ENCODE measurements around the gene OR8K5. TPM values are rescaled to one million over a fixed set of nuclear protein-coding genes. Genes with fewer than 3 reads are reported as not detected.

OR8K5 gene, protein sequence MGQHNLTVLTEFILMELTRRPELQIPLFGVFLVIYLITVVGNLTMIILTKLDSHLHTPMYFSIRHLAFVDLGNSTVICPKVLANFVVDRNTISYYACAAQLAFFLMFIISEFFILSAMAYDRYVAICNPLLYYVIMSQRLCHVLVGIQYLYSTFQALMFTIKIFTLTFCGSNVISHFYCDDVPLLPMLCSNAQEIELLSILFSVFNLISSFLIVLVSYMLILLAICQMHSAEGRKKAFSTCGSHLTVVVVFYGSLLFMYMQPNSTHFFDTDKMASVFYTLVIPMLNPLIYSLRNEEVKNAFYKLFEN
- not detected in 2 replicates for polyA plus RNA-seq (2013)

DNA sequence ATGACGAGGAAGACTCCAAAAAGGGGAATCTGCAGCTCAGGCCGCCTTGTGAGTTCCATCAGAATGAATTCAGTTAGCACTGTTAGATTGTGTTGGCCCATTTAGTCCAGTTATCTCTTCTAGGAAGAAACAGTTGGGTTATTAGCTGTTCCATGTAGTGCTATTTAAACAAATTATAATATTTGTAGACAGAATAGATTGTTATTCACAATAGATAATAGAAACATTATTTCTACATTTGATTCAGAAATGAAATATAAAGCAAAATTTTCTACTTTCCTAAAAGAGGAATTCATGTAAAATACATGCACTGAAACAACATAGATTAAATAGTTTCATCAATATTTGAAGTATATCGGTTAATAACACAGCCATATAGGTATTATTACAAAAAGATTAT is at the start of gene OR8K5:
TSS of gene OR8K5 (minus strand) at position 101 of the 400 bp plus-strand sequence. CDS start at position 101, 0 bp downstream.
- Histone ChIP-seq H2AFZ (ENCODE audit: insufficient read depth, low read length, poor library complexity) (no peak within 1 kb of the TSS), H3K14ac (ENCODE audit: low read length) (no peak within 1 kb of the TSS), H3K9ac (ENCODE audit: low read length) (no peak within 1 kb of the TSS), H3K36me3 (ENCODE audit: control insufficient read depth in 1 of 2, insufficient read depth in 2 of 2, low read length in 2 of 2) (no peaks in the 10 kb centered on the region), H3K27ac (ENCODE audit: low read depth, low read length) (no peak within 1 kb of the TSS), H2BK120ac (ENCODE audit: insufficient read depth, low read length, poor library complexity) (no peak within 1 kb of the TSS), H3K27me3 (ENCODE audit: insufficient read depth, low read length) (no peaks in the 10 kb centered on the region), H3K79me1 (ENCODE audit: low read length) (no peaks in the 10 kb centered on the region), H2BK5ac (ENCODE audit: low read depth, low read length, poor library complexity) (no peak within 1 kb of the TSS), H4K8ac (ENCODE audit: low read depth, low read length) (no peak within 1 kb of the TSS), H2AK5ac (ENCODE audit: low read length) (no peak within 1 kb of the TSS), H3K23ac (ENCODE audit: low read length) (no peak within 1 kb of the TSS), H3K9me3 (ENCODE audit: insufficient read depth, low read depth, low read length) (no peaks in the 10 kb centered on the region), H3K4me3 (ENCODE audit: low read depth, low read length) (no peak within 1 kb of the TSS), H3K79me2 (ENCODE audit: control insufficient read depth, insufficient read depth, low read length, poor library complexity) (no peaks in the 10 kb centered on the region), H3K18ac (ENCODE audit: low read length) (no peak within 1 kb of the TSS), H2BK12ac (ENCODE audit: low read length) (no peak within 1 kb of the TSS), H4K91ac (ENCODE audit: low read depth, low read length) (no peak within 1 kb of the TSS), H3K4ac (ENCODE audit: low read depth, low read length) (no peak within 1 kb of the TSS), H4K12ac (ENCODE audit: low read depth, low read length) (no peak within 1 kb of the TSS), H3K4me2 (ENCODE audit: low read length) (no peak within 1 kb of the TSS), H3K4me1 (ENCODE audit: control insufficient read depth in 1 of 2, insufficient read depth in 2 of 2, low read length in 2 of 2) (no peaks in the 10 kb centered on the region)
- no peak for DNase-seq
- no CpG with 5 or more reads among the region's 3 CpGs for WGBS (ENCODE audit: extremely low coverage, insufficient coverage, insufficient read length)

DNA sequence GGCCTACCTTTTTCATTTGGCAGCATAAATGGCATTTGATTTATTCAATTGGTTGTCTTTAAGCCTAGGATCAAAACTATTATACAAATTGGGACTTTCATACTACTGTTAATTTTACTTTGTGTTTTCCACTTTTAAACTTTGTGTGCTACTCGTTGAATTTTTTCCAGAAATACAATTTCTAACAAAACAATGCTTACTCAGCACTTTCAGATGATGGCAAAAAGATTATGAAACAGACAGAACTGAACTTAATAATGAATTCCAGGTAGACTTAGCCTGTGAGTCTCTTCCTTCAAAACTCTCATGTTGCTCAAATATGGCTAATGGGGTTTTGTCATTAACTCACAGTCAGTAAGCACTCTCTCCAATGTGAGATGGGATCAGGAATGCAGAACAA is 47.7 kb upstream of the OR8K5 start:
- Histone ChIP-seq H2BK12ac (ENCODE audit: low read length) (no peak overlapping the region), H3K27ac (ENCODE audit: low read depth, low read length) (no peak overlapping the region), H3K23ac (ENCODE audit: low read length) (no peak overlapping the region), H3K79me1 (ENCODE audit: low read length) (no peaks in the 10 kb centered on the region), H2BK5ac (ENCODE audit: low read depth, low read length, poor library complexity) (no peak overlapping the region), H3K4me3 (ENCODE audit: low read depth, low read length) (no peak overlapping the region), H3K27me3 (ENCODE audit: insufficient read depth, low read length) (no peaks in the 10 kb centered on the region), H4K12ac (ENCODE audit: low read depth, low read length) (no peak overlapping the region), H4K8ac (ENCODE audit: low read depth, low read length) (no peak overlapping the region), H3K9me3 (ENCODE audit: insufficient read depth, low read depth, low read length) (peaks cover 2% of the 10 kb centered on the region), H2AFZ (ENCODE audit: insufficient read depth, low read length, poor library complexity) (no peak overlapping the region), H3K4me1 (ENCODE audit: control insufficient read depth in 1 of 2, insufficient read depth in 2 of 2, low read length in 2 of 2) (no peaks in the 10 kb centered on the region), H3K79me2 (ENCODE audit: control insufficient read depth, insufficient read depth, low read length, poor library complexity) (no peaks in the 10 kb centered on the region), H3K4me2 (ENCODE audit: low read length) (no peak overlapping the region), H3K36me3 (ENCODE audit: control insufficient read depth in 1 of 2, insufficient read depth in 2 of 2, low read length in 2 of 2) (no peaks in the 10 kb centered on the region), H3K14ac (ENCODE audit: low read length) (no peak overlapping the region), H2AK5ac (ENCODE audit: low read length) (no peak overlapping the region), H3K4ac (ENCODE audit: low read depth, low read length) (no peak overlapping the region), H3K18ac (ENCODE audit: low read length) (no peak overlapping the region), H2BK120ac (ENCODE audit: insufficient read depth, low read length, poor library complexity) (no peak overlapping the region), H4K91ac (ENCODE audit: low read depth, low read length) (no peak overlapping the region), H3K9ac (ENCODE audit: low read length) (no peak overlapping the region)
- no peak for DNase-seq
- whole genome bisulfite sequencing (ENCODE audit: extremely low coverage, insufficient coverage, insufficient read length): no CpG with 5 or more reads among the region's 1 CpG

DNA sequence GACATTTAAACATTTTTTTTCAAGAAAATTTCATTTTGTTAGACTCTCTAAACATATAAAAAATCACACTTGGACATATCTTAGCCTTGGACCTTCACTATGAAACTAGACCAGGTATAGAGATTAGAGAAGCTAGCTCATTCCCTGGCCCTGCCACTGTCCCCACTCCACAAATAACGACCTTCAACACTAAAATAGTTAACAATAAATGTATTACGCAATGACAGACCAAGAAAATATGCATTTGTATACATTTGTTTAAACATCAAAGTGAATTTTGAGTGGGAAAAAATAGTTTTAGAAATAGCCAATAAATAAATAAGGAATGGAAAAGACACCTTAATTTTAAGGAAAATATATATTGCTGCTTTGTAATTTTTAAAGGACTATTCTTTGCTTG is 37.2 kb upstream of the OR8K5 start:
- H3K4ac ChIP-seq (ENCODE audit: low read depth, low read length): no peak overlapping the region
- H2BK5ac ChIP-seq (ENCODE audit: low read depth, low read length, poor library complexity): no peak overlapping the region
- no peaks in the 10 kb centered on the region for H3K79me1 ChIP-seq (ENCODE audit: low read length)
- no peaks in the 10 kb centered on the region for H3K27me3 ChIP-seq (ENCODE audit: insufficient read depth, low read length)
- H3K23ac ChIP-seq (ENCODE audit: low read length): no peak overlapping the region
- no CpG with 5 or more reads among the region's 2 CpGs for WGBS (ENCODE audit: extremely low coverage, insufficient coverage, insufficient read length)
- H3K4me3 ChIP-seq (ENCODE audit: low read depth, low read length): no peak overlapping the region
- no peak overlapping the region for H2AFZ ChIP-seq (ENCODE audit: insufficient read depth, low read length, poor library complexity)
- H3K4me1 ChIP-seq (ENCODE audit: control insufficient read depth in 1 of 2, insufficient read depth in 2 of 2, low read length in 2 of 2): no peaks in the 10 kb centered on the region
- H2AK5ac ChIP-seq (ENCODE audit: low read length): no peak overlapping the region
- no peaks in the 10 kb centered on the region for H3K9me3 ChIP-seq (ENCODE audit: insufficient read depth, low read depth, low read length)
- H4K91ac ChIP-seq (ENCODE audit: low read depth, low read length): no peak overlapping the region
- H4K8ac ChIP-seq (ENCODE audit: low read depth, low read length): no peak overlapping the region
- no peaks in the 10 kb centered on the region for H3K79me2 ChIP-seq (ENCODE audit: control insufficient read depth, insufficient read depth, low read length, poor library complexity)
- no peak overlapping the region for H3K27ac ChIP-seq (ENCODE audit: low read depth, low read length)
- no peak overlapping the region for H4K12ac ChIP-seq (ENCODE audit: low read depth, low read length)
- H3K9ac ChIP-seq (ENCODE audit: low read length): no peak overlapping the region
- H2BK12ac ChIP-seq (ENCODE audit: low read length): no peak overlapping the region
- no peaks in the 10 kb centered on the region for H3K36me3 ChIP-seq (ENCODE audit: control insufficient read depth in 1 of 2, insufficient read depth in 2 of 2, low read length in 2 of 2)
- H2BK120ac ChIP-seq (ENCODE audit: insufficient read depth, low read length, poor library complexity): no peak overlapping the region
- no peak for DNase-seq
- H3K14ac ChIP-seq (ENCODE audit: low read length): no peak overlapping the region
- H3K4me2 ChIP-seq (ENCODE audit: low read length): no peak overlapping the region
- no peak overlapping the region for H3K18ac ChIP-seq (ENCODE audit: low read length)

DNA sequence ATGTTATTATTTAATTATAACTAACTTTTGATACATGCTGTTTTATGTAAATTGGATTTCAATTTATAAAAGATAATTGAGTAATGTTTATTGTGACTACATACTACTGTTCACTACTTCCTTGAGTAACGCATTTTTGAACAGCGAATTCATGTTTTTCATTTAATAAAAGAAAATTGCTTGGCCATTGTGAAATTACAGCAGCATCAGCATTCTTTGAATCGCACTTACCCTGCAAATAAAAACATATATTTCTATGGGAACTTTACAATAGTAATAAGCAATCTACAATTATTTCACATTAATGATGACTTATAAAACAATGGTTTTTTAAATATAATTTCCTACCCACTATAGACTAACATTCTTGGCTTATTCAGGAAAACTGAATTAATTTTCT is 36.6 kb upstream of the OR8K5 start:
- WGBS (ENCODE audit: extremely low coverage, insufficient coverage, insufficient read length): no CpG with 5 or more reads among the region's 3 CpGs
- Histone ChIP-seq H3K27ac (ENCODE audit: low read depth, low read length) (no peak overlapping the region), H3K4ac (ENCODE audit: low read depth, low read length) (no peak overlapping the region), H2BK12ac (ENCODE audit: low read length) (no peak overlapping the region), H3K18ac (ENCODE audit: low read length) (no peak overlapping the region), H3K9ac (ENCODE audit: low read length) (no peak overlapping the region), H3K4me2 (ENCODE audit: low read length) (no peak overlapping the region), H3K14ac (ENCODE audit: low read length) (no peak overlapping the region), H3K36me3 (ENCODE audit: control insufficient read depth in 1 of 2, insufficient read depth in 2 of 2, low read length in 2 of 2) (no peaks in the 10 kb centered on the region), H2BK120ac (ENCODE audit: insufficient read depth, low read length, poor library complexity) (no peak overlapping the region), H3K4me3 (ENCODE audit: low read depth, low read length) (no peak overlapping the region), H4K12ac (ENCODE audit: low read depth, low read length) (no peak overlapping the region), H4K8ac (ENCODE audit: low read depth, low read length) (no peak overlapping the region), H3K9me3 (ENCODE audit: insufficient read depth, low read depth, low read length) (no peaks in the 10 kb centered on the region), H3K23ac (ENCODE audit: low read length) (no peak overlapping the region), H2BK5ac (ENCODE audit: low read depth, low read length, poor library complexity) (no peak overlapping the region), H3K79me2 (ENCODE audit: control insufficient read depth, insufficient read depth, low read length, poor library complexity) (no peaks in the 10 kb centered on the region), H2AK5ac (ENCODE audit: low read length) (no peak overlapping the region), H4K91ac (ENCODE audit: low read depth, low read length) (no peak overlapping the region), H3K27me3 (ENCODE audit: insufficient read depth, low read length) (no peaks in the 10 kb centered on the region), H3K79me1 (ENCODE audit: low read length) (no peaks in the 10 kb centered on the region), H2AFZ (ENCODE audit: insufficient read depth, low read length, poor library complexity) (no peak overlapping the region), H3K4me1 (ENCODE audit: control insufficient read depth in 1 of 2, insufficient read depth in 2 of 2, low read length in 2 of 2) (no peaks in the 10 kb centered on the region)
- no peak for DNase-seq
